Putamen (tissue), 1 donor: ENCODE data around the gene SF3B5.
"Not testable (repeated sequence)": the region's sequence is repeated elsewhere in the genome, so short reads cannot be mapped to it uniquely, and the experiment has no call there.

Experiments
- DNase-seq: peaks from one replicate; pipeline ENCODE4 v3.0.0-alpha.2; 2016; ENCODE audit warnings: low spot score

SF3B5 gene

DNA sequence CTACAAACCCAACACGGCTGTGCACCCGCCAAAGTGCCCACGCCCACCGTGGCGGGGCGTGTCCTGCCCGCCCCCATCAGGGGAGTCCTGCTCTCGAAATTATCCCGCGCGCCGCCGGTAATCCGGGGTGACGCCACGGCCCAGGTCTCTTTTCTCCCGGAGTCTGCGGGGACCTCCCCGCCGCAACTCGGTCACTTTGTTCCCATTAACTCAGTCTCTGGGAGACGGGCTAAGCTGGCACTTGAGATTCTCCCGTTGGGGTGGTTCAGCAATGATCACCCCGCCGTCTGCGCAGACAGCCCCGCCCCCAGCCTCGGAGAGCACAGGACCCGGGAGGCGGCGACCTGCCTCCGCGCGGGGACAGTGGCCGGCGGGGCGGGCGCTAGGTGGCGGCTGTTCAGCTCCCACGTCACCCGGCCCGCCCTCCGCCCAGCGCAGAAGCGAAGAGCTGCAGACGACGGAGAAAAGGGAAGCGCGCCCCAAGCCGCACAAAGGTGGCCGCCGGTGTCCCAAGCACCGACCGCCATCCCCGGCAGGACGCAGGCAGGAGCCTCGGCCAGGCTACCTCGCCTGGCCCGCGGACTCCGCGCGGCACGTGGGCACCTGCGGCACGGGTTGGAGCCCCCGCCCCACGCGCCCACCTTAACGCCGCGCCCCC lies 31.5 kb downstream of the SF3B5 start:
- peak; percentile 45 for DNase-seq

DNA sequence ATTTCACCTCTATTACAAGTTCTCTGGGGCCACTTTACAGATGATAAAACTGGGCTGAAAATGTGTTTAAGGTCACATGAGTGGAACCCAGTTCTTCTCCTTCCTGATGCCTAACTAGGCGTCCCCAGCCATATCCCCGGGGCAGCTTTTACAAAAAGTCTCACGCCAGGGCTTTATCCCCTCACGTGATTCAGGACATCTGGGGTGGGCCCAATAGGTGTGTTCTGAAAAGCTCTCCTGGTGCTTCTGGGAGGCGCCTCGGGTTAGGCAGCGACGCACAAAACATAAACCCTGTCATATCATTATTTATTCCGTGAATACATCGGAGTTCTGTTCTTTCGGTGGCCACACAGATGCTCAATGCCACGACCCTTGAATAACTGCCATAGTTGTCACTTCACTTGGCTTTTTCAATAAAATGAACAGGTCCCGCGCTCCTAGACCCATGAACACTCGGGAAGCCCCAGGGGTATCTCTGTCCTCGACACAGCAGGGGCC lies 32.1 kb downstream of the SF3B5 start:
- no peak for DNase-seq

- DNase-seq, result no peak
Observed at GRCh38 chr6:144062786-144063185, 32.6 kb downstream of the SF3B5 start.

GRCh38 chr6:144059139-144059538 lies 36.2 kb downstream of the SF3B5 start:
- DNase-seq, result no peak

DNA sequence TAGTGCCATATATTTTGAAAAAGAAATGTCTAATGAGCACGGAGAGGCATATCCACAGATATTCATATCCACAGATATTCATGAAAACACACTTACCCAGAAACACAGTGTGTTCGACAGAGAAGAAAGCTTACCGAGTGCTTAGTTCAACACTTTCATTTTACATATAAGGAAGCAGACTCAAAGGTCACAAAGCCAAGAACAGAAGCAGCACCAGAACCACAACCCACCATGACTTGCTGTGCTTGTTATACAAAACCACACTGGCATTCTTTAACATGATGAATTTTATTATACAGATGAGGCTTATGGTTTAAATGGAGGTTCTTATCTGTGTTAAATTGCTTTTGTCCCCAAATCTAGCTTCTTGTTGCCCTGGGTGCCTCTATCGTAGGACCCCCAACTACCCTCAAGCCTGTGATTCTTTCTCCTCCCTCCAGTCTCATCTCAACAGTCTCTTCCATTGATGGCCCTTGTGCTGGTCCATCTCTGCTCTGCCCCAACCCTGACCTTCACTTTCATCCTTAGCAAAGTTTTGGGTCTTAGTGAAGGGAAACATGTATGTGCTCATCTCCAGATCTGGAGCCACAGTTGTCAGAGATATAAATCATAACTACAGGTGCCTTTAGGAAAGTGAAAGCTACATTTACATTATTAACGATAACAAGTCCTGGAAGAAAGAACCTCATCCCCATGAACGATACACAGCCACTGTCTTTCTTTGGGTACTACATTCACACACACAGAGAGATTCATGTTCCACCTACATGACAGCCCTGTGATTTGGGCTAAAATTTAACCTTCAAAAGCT lies 40.0 kb downstream of the SF3B5 start:
- DNase-seq, result no peak

- no peak for DNase-seq
Observed at GRCh38 chr6:144053601-144054000, 41.8 kb downstream of the SF3B5 start.

DNA sequence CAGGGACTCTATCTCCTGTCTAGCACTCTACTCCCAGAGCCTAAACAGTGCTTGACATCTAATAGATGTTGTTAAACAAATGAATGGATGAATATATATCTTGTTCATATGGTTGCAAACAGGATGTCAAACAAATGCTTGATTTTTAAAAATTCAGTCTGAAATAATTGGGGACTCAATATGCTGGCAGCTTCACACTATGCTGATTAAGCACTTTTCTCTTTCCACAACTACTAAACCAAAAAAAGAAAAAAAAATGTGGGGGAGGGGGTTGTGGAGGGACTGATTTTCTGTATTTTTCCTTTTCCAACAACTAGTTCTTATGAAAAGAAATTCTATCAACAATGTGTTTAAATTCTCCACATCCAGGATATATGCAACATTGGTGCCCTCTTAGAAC lies 42.9 kb downstream of the SF3B5 start:
- no peak for DNase-seq

GRCh38 chr6:144049386-144049785 lies 46.0 kb downstream of the SF3B5 start:
- DNase-seq, result no peak

- DNase-seq, result no peak
Observed at GRCh38 chr6:144047688-144048087, 47.7 kb downstream of the SF3B5 start.

DNA sequence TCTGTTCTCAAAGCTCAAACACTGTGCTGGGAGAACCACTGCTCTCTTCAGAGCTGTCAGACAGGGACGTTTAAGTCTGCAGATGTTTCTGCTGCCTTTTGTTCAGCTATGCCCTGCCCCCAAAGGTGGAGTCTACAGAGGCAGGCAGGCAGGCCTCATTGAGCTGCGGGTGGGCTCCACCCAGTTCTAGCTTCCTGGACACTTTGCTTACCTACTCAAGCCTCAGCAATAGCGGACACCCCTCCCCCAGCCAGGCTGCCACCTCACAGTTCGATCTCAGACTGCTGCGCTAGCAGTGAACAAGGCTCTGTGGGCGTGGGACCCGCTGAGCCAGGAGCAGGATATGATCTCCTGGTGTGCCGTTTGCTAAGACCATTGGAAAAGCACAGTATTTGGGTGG lies 48.7 kb downstream of the SF3B5 start:
- not testable (repeated sequence) for DNase-seq

DNA sequence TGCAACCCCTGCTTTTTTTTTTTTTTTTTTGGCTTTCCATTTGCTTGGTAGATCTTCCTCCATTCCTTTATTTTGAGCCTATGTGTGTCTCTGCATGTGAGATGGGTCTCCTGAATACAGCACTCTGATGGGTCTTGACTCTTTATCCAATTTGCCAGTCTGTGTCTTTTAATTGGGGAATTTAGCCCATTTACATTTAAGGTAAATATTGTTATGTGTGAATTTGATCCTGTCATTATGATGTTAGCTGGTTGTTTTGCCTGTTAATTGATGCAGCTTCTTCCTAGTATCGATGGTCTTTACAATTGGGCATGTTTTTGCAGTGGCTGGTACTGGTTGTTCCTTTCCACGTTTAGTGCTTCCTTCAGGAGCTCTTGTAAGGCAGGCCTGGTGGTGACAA lies 50.4 kb downstream of the SF3B5 start:
- not testable (repeated sequence) for DNase-seq
